Stomach (tissue), 9 donors: ENCODE results near the gene TMEM258. TPM values are rescaled to one million over a fixed set of nuclear protein-coding genes. Genes with fewer than 3 reads are reported as not detected.

Experiments used
- DNase-seq, 2 donors: peaks; one replicate each; pipeline versions ENCODE4 v3.0.0 to v3.0.0-alpha.2; 2013 to 2019
- H3K27ac ChIP-seq, 5 donors: fragments of 200-600 bp in 4 of 5; sonication (generic) in 4 of 5; one replicate each; pipeline ENCODE4 v1.5.1; 2013 to 2019; ENCODE audit warnings: mild to moderate bottlenecking in 1 of 5, moderate library complexity in 1 of 5
- H3K27me3 ChIP-seq, 3 donors: fragments of 200-600 bp; sonication (generic); one replicate each; pipeline ENCODE4 v1.5.1; 2017 to 2019; ENCODE audit warnings: mixed run types in 1 of 3
- H3K36me3 ChIP-seq, 4 donors: fragments of 200-600 bp; sonication (generic); 1 replicate in 3 of 4; 2 replicates in 1 of 4; pipeline ENCODE4 v1.5.1; 2016 to 2019
- H3K4me1 ChIP-seq, 4 donors: fragments of 200-600 bp; sonication (generic); one replicate each; pipeline ENCODE4 v1.5.1; 2016 to 2019
- H3K4me3 ChIP-seq, 4 donors: fragments of 200-600 bp; sonication (generic) in 3 of 4; one replicate each; pipeline ENCODE4 v1.5.1; 2016 to 2019; ENCODE audit warnings: mild to moderate bottlenecking in 1 of 4
- H3K9me3 ChIP-seq, 4 donors: fragments of 200-600 bp; sonication (generic); one replicate each; pipeline ENCODE4 v1.5.1; 2016 to 2019
- EP300 ChIP-seq: sonication (generic); formaldehyde crosslinking; IDR thresholded peaks from one replicate; pipeline ENCODE4 v1.6.1; 2017; ENCODE audit warnings: antibody characterized with exemption
- POLR2A ChIP-seq, 4 donors: fragments of 450-650 bp; IDR thresholded peaks; one replicate each; pipeline ENCODE4 v1.6.1; 2016; ENCODE audit warnings: antibody characterized with exemption in 4 of 4, control low read depth in 2 of 4, mild to moderate bottlenecking in 1 of 4, moderate library complexity in 1 of 4
- POLR2AphosphoS5 ChIP-seq, 3 donors: sonication (generic); formaldehyde crosslinking; IDR thresholded peaks; one replicate each; pipeline ENCODE4 v1.6.1; 2016; ENCODE audit warnings: antibody characterized with exemption in 3 of 3
- WGBS, 5 donors: extraction: QIAGEN DNeasy Blood & Tissue Kit in 3 of 5; methylation state at CpG; one replicate each; pipeline versions ENCODE4 v1.1.5 to v1.1.7; 2013 to 2018; 5-methylcytosine and 5-hydroxymethylcytosine counted together
- intact Hi-C: fragments of 100-400 bp; cut with DNase I; formaldehyde crosslinking; loops from one replicate; pipeline ENCODE4 v1.15.1; 2023; ENCODE audit warnings: low total_unique reads
- polyA plus RNA-seq, 3 donors: library from polyadenylated mRNA; stranded (reverse); fragments of 200-250 nt; gene quantifications; one replicate each; pipeline ENCODE4 v1.2.3, GENCODE V29; 2013
- total RNA-seq, 5 donors: library from RNA; depleted of rRNA; stranded (reverse); fragments of >200 nt; gene quantifications; one replicate each; pipeline versions ENCODE4 v1.1.0 to v1.2.3, GENCODE V29; 2014 to 2016
- TF ChIP-seq, protein P1 (sequence below), 7 experiments: fragments of 450-650 bp in 4 of 7; fragments of 200-600 bp in 3 of 7; sonication (generic) in 3 of 7; IDR thresholded peaks; one replicate each; pipeline ENCODE4 v1.5.1; 2016 to 2019; ENCODE audit warnings: antibody characterized with exemption in 7 of 7, control low read depth in 2 of 7, mild to moderate bottlenecking in 1 of 7
- donor health status: healthy with polysubstance abuse.
- donor health status: Bipolar disorder and iron deficiency.
- donor health status: healthy.

The TMEM258 gene
- total and polyA plus RNA-seq, 8 donors: 24.1 to 274 (median 50.3) TPM; not detected in 1

DNA sequence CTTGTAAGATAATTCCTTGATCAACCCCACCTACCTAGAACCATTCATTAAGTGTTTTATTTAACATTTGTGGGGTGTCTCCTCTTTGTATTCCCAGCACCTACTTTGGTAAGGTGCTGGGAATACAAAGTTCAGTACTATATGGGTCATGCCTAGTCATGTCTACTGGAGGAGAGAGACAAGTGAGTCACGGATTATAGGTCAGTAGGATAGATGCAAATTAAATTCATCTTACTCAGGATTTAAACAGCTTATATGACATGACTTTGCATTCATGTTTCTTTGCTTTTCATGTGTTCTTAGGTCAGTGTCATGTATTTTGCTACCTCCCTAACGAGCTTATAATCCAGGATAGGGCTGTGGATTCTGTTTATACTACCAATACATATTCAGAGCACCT lies 27.8 kb upstream of the TMEM258 start:
- H3K4me3 ChIP-seq: no peak overlapping the region
- no peak for TF ChIP-seq POLR2A (IDR thresholded peaks at IDR 0.05)
- TF ChIP-seq POLR2AphosphoS5 (IDR thresholded peaks at IDR 0.05): no peak
- TF ChIP-seq, protein P1, sequence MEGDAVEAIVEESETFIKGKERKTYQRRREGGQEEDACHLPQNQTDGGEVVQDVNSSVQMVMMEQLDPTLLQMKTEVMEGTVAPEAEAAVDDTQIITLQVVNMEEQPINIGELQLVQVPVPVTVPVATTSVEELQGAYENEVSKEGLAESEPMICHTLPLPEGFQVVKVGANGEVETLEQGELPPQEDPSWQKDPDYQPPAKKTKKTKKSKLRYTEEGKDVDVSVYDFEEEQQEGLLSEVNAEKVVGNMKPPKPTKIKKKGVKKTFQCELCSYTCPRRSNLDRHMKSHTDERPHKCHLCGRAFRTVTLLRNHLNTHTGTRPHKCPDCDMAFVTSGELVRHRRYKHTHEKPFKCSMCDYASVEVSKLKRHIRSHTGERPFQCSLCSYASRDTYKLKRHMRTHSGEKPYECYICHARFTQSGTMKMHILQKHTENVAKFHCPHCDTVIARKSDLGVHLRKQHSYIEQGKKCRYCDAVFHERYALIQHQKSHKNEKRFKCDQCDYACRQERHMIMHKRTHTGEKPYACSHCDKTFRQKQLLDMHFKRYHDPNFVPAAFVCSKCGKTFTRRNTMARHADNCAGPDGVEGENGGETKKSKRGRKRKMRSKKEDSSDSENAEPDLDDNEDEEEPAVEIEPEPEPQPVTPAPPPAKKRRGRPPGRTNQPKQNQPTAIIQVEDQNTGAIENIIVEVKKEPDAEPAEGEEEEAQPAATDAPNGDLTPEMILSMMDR (IDR thresholded peaks at IDR 0.05): no peak
- no peak for TF ChIP-seq EP300
- H3K27me3 ChIP-seq: peaks cover 0 to 13% (median 0%) of the 10 kb centered on the region in 3 donors
- DNase-seq: no peak
- H3K36me3 ChIP-seq: no peaks in the 10 kb centered on the region
- no peak overlapping the region for H3K27ac ChIP-seq
- H3K4me1 ChIP-seq: peaks cover 7 to 23% (median 21%) of the 10 kb centered on the region in 4 donors
- intact Hi-C loops: no loop called here
- no peaks in the 10 kb centered on the region for H3K9me3 ChIP-seq
- 67 to 91% (median 88%) methylated on average over 2 of the region's 2 CpGs for WGBS, 5 donors

DNA sequence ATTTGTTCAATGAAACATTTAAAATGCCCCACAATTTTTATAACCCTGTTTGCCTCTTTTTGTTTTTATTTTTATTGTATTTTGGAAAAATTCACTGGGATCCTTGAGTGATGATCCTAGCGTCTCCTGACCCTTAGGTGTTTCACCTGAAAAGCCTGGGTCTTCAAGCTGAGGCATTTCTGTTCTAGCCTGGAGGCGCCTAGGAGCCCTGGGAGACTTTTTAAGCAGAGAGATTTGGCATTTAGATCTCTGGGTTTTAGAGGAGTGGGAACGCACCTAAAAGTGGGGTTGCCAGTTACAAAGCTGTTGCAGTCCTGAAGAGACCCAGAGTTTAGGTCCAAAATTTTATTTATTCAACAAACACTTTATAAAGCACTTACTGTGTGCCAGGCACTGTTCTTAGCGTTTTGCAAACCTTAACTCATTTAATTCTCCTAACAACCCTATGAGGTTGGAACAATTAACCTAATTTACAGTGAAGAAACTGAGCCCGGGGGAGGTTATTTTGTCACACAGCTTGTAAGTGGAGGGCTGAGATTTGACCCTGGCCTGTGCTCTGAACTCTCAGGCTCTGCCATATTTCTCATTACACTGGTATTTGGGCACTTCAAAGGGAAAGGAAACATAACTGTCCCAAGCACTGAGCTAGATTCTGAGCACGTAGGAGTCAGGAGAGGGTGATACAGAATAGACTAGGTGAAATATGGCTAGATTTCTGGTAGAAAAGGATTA lies 25.2 kb upstream of the TMEM258 start:
- H3K4me3 ChIP-seq: peak overlapping the region in 3 of 4 donors; percentile 60 to 78 (median 77)
- intact Hi-C loops: loop anchor here (10.0 kb wide), 1 partner anchor 137 kb away; the partner anchor contains the start of gene BEST1
- TF ChIP-seq EP300 (no peak), POLR2A (IDR thresholded peaks at IDR 0.05) (no peak), POLR2AphosphoS5 (IDR thresholded peaks at IDR 0.05) (no peak)
- TF ChIP-seq, protein P1 (IDR thresholded peaks at IDR 0.05): no peak

DNA sequence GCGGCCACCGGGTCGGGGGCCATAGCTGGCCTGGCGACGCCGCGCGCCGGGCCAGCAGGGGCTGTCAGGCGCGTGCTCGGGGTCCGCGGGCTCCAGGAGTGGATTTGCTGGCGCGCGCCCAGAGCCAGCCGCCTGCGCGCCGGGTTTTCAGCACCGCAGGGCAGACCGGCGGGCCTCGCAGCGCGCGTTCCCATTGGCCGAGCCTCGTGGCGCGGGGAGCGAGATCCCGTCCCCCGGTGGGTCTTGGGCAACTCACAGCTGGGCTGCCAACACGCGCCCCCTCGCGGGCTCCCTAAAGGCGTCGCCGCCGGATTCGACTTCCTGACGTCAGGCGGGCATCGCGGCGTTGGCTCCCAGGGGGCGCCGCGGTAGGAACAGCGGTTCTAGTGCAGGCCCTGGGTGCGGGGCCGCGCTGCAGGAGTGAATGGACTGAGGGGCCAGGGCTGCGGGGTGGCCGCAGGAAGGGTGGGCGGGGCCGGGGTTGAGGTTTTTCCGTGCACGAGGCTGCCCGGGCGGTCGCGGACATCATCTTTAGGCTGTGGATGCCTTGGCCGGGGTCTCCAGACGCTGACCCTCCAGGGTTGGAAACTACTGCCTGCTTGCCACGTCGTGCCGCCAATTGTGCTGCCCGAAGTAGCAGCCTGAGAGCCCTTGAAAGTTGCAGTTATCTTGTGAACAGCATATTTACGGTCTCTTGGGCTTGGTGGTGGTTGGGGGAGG lies 24.5 kb upstream of the TMEM258 start, which contains the start of gene FADS1:
Gene FADS1 (minus strand): TSS at position 268 of the 720 bp plus-strand sequence. CDS start 74 bp downstream, at position 194.
- TF ChIP-seq EP300 (no peak), POLR2A (IDR thresholded peaks at IDR 0.05) (no peak), POLR2AphosphoS5 (IDR thresholded peaks at IDR 0.05) (peak; percentile 64 to 79 (median 74))
- TF ChIP-seq, protein P1 (IDR thresholded peaks at IDR 0.05): peak in 4 of 7 experiments; percentile 5 to 51 (median 28)
- H3K4me3 ChIP-seq: peak within 1 kb of the TSS; percentile 60 to 78 (median 72)
- peak; percentile 83 to 97 for DNase-seq
- no peaks in the 10 kb centered on the region for H3K9me3 ChIP-seq
- intact Hi-C loops: loop anchor here (10.0 kb wide), 1 partner anchor 138 kb away; the partner anchor contains the start of gene BEST1
- H3K27ac ChIP-seq: peak within 1 kb of the TSS; percentile 69 to 98 (median 93)
- WGBS, 5 donors: 1% methylated on average over 15 to 73 of the region's 73 CpGs
- peaks cover 4 to 15% (median 7%) of the 10 kb centered on the region in 4 donors for H3K36me3 ChIP-seq
- H3K4me1 ChIP-seq: peaks cover 7 to 31% (median 25%) of the 10 kb centered on the region in 4 donors
- H3K27me3 ChIP-seq: peaks cover 0 to 13% (median 0%) of the 10 kb centered on the region in 3 donors

More for the DNA sequence above, 25.2 kb upstream of the TMEM258 start:
- Histone ChIP-seq H3K9me3 (no peaks in the 10 kb centered on the region), H3K36me3 (peaks cover 0 to 7% (median 0%) of the 10 kb centered on the region in 4 donors), H3K27me3 (peaks cover 0 to 13% (median 0%) of the 10 kb centered on the region in 3 donors), H3K27ac (peak overlapping the region in 4 of 5 donors; percentile 91 to 98 (median 95)), H3K4me1 (peaks cover 7 to 31% (median 25%) of the 10 kb centered on the region in 4 donors)
- no peak for DNase-seq
- 71 to 80% (median 76%) methylated on average over 6 of the region's 6 CpGs for WGBS, 5 donors
